ENCODE measurements around the gene SIPA1L3. TPM values are rescaled to one million over a fixed set of nuclear protein-coding genes. Genes with fewer than 3 reads are reported as not detected.

The SIPA1L3 gene
- total and polyA plus RNA-seq, 10 of the 15 experiments (the other 5 are each of a cell fraction or from before 2014, with no cell fraction given), result 0.24 to 66.2 (median 19.1) TPM

DNA sequence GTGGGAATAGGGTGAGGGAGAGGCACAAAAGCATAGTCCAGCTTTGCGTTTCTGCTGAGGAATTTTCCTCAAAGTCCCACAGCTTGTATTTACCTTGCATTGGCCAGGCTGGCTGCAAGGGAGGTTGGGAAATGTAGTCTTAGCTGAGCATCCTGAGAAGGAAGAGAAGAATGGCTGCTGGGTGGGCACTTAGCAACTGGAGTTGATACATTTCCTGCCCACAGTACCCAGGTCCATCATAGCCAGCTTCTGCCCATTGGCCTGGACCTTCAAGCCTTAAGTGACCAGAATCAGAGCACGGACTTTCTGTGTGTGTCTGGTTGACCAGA, 112.4 kb downstream of the SIPA1L3 start:
- SMC1A ChIA-PET (ENCODE audit: uncharacterized antibody, unreplicated experiment), result interaction anchor here (1.5 to 2.1 kb wide), 3 partner anchors 10 to 23 kb away, joined by 4 to 6 read pairs (median 5); no protein-coding TSS in a partner anchor
- no peak overlapping the region for H2AFZ ChIP-seq (ENCODE audit: control insufficient read depth, low read depth, low read length)
- ATAC-seq (no peak), DNase-seq (ENCODE audit: low read depth, low spot score) (no peak), FAIRE-seq (no peak)
- peaks cover 0 to 4% of the 10 kb centered on the region in 2 experiments; a peak in 1 of 4 replicates for H3K36me3 ChIP-seq (ENCODE audit: control insufficient read depth in 2 of 2, insufficient read depth in 2 of 2, low read length in 1 of 2)
- no peaks in the 10 kb centered on the region; the same call in 1 of the 2 replicates for H3K4me1 ChIP-seq (ENCODE audit: control insufficient read depth, insufficient read depth, low read length)
- in situ Hi-C loops (cut with MboI) (no loop called here), intact Hi-C loops (cut with micrococcal nuclease; ENCODE audit: unreplicated experiment) (no loop called here)
- no peaks in the 10 kb centered on the region for H3K27me3 ChIP-seq (replicated peaks in 1 of 2; ENCODE audit: control insufficient read depth in 2 of 2, insufficient read depth in 2 of 2, low read length in 1 of 2)
- RAD21 ChIA-PET (ENCODE audit: unreplicated experiment), result interaction anchor here (1.2 kb wide), 1 partner anchor 14 kb away, joined by 4 read pairs; no protein-coding TSS in a partner anchor
- no peaks in the 10 kb centered on the region for H3K9me3 ChIP-seq (replicated peaks; ENCODE audit: control insufficient read depth, insufficient read depth, low read length)
- POLR2A ChIA-PET, result no interaction called here
- no TSS peak for BruUV-seq (replicated peaks)
- no peak overlapping the region for H3K4me3 ChIP-seq
- no peak overlapping the region for H3K4me2 ChIP-seq (ENCODE audit: control insufficient read depth, insufficient read depth)
- no peaks in the 10 kb centered on the region for H4K20me1 ChIP-seq (ENCODE audit: control insufficient read depth, insufficient read depth)
- H3K9ac ChIP-seq (ENCODE audit: control insufficient read depth, insufficient read depth, low read length), result no peak overlapping the region
- CTCF ChIA-PET, result interaction anchor here (0.7 to 0.9 kb wide), 2 partner anchors 36 to 117 kb away, joined by 3 to 4 read pairs; no protein-coding TSS in a partner anchor
- H3K27ac ChIP-seq (ENCODE audit: control insufficient read depth, insufficient read depth), result no peak overlapping the region
- H3K79me2 ChIP-seq (ENCODE audit: control insufficient read depth, insufficient read depth, low read length), result peaks cover 12% of the 10 kb centered on the region
- WGBS (ENCODE audit: insufficient coverage, insufficient replicate concordance, low lambda C conversion rate, missing lambda C conversion rate), result 97% methylated on average over 2 of the region's 2 CpGs
- no peak for TF ChIP-seq TAF1 (IDR thresholded peaks at IDR 0.05; ENCODE audit: borderline replicate concordance, low read depth, low read length)
- peak; percentile 36 for TF ChIP-seq SIX5 (IDR thresholded peaks at IDR 0.05; ENCODE audit: low read depth, low read length, severe bottlenecking)
- no peak for TF ChIP-seq MTA2 (IDR thresholded peaks at IDR 0.05; ENCODE audit: low read depth)
- TF ChIP-seq, protein P1, sequence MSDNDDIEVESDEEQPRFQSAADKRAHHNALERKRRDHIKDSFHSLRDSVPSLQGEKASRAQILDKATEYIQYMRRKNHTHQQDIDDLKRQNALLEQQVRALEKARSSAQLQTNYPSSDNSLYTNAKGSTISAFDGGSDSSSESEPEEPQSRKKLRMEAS (IDR thresholded peaks at IDR 0.05; ENCODE audit: low read depth, low read length), result no peak
- TF ChIP-seq, protein P2, sequence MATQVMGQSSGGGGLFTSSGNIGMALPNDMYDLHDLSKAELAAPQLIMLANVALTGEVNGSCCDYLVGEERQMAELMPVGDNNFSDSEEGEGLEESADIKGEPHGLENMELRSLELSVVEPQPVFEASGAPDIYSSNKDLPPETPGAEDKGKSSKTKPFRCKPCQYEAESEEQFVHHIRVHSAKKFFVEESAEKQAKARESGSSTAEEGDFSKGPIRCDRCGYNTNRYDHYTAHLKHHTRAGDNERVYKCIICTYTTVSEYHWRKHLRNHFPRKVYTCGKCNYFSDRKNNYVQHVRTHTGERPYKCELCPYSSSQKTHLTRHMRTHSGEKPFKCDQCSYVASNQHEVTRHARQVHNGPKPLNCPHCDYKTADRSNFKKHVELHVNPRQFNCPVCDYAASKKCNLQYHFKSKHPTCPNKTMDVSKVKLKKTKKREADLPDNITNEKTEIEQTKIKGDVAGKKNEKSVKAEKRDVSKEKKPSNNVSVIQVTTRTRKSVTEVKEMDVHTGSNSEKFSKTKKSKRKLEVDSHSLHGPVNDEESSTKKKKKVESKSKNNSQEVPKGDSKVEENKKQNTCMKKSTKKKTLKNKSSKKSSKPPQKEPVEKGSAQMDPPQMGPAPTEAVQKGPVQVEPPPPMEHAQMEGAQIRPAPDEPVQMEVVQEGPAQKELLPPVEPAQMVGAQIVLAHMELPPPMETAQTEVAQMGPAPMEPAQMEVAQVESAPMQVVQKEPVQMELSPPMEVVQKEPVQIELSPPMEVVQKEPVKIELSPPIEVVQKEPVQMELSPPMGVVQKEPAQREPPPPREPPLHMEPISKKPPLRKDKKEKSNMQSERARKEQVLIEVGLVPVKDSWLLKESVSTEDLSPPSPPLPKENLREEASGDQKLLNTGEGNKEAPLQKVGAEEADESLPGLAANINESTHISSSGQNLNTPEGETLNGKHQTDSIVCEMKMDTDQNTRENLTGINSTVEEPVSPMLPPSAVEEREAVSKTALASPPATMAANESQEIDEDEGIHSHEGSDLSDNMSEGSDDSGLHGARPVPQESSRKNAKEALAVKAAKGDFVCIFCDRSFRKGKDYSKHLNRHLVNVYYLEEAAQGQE (IDR thresholded peaks at IDR 0.05; ENCODE audit: low read depth, low read length), result no peak
- TF ChIP-seq, protein P3, sequence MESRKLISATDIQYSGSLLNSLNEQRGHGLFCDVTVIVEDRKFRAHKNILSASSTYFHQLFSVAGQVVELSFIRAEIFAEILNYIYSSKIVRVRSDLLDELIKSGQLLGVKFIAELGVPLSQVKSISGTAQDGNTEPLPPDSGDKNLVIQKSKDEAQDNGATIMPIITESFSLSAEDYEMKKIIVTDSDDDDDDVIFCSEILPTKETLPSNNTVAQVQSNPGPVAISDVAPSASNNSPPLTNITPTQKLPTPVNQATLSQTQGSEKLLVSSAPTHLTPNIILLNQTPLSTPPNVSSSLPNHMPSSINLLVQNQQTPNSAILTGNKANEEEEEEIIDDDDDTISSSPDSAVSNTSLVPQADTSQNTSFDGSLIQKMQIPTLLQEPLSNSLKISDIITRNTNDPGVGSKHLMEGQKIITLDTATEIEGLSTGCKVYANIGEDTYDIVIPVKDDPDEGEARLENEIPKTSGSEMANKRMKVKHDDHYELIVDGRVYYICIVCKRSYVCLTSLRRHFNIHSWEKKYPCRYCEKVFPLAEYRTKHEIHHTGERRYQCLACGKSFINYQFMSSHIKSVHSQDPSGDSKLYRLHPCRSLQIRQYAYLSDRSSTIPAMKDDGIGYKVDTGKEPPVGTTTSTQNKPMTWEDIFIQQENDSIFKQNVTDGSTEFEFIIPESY (IDR thresholded peaks at IDR 0.05), result no peak
- TF ChIP-seq YY1 (IDR thresholded peaks at IDR 0.05; ENCODE audit: low read depth, low read length), result 0 out of 2 replicates have a peak, but pooled peaks have one; percentile 39
- TF ChIP-seq, protein P4, sequence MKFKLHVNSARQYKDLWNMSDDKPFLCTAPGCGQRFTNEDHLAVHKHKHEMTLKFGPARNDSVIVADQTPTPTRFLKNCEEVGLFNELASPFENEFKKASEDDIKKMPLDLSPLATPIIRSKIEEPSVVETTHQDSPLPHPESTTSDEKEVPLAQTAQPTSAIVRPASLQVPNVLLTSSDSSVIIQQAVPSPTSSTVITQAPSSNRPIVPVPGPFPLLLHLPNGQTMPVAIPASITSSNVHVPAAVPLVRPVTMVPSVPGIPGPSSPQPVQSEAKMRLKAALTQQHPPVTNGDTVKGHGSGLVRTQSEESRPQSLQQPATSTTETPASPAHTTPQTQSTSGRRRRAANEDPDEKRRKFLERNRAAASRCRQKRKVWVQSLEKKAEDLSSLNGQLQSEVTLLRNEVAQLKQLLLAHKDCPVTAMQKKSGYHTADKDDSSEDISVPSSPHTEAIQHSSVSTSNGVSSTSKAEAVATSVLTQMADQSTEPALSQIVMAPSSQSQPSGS (IDR thresholded peaks at IDR 0.05; ENCODE audit: low read length), result no peak
- TF ChIP-seq, protein P5, sequence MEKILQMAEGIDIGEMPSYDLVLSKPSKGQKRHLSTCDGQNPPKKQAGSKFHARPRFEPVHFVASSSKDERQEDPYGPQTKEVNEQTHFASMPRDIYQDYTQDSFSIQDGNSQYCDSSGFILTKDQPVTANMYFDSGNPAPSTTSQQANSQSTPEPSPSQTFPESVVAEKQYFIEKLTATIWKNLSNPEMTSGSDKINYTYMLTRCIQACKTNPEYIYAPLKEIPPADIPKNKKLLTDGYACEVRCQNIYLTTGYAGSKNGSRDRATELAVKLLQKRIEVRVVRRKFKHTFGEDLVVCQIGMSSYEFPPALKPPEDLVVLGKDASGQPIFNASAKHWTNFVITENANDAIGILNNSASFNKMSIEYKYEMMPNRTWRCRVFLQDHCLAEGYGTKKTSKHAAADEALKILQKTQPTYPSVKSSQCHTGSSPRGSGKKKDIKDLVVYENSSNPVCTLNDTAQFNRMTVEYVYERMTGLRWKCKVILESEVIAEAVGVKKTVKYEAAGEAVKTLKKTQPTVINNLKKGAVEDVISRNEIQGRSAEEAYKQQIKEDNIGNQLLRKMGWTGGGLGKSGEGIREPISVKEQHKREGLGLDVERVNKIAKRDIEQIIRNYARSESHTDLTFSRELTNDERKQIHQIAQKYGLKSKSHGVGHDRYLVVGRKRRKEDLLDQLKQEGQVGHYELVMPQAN (conservative IDR thresholded peaks at IDR 0.05), result no peak
- TF ChIP-seq, protein P6, sequence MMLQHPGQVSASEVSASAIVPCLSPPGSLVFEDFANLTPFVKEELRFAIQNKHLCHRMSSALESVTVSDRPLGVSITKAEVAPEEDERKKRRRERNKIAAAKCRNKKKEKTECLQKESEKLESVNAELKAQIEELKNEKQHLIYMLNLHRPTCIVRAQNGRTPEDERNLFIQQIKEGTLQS (IDR thresholded peaks at IDR 0.05; ENCODE audit: borderline replicate concordance, extremely low read depth, low read depth, low read length), result no peak
- no peak for TF ChIP-seq SREBF1 (IDR thresholded peaks at IDR 0.05; ENCODE audit: low read length)
- no peak for TF ChIP-seq RUNX3 (IDR thresholded peaks at IDR 0.05; ENCODE audit: low read length)
- no peak for TF ChIP-seq RAD21 (IDR thresholded peaks at IDR 0.05; ENCODE audit: insufficient read depth, low read depth, low read length)

Data from GM12878 (cell line).